Loucy (cell line): ENCODE measurements around the gene TECTA.

ENCODE experiments used
- H2AFZ ChIP-seq: fragments of 200-600 bp; sonication (generic); 2 replicates; pipeline ENCODE4 v1.6.0; 2016; ENCODE audit warnings: antibody characterized with exemption, mild to moderate bottlenecking, low read length, moderate library complexity
- H3F3A ChIP-seq: fragments of 200-600 bp; 2 replicates; pipeline ENCODE4 v1.6.0; 2016; ENCODE audit warnings: antibody characterized with exemption, low read depth, mild to moderate bottlenecking
- H3K27me3 ChIP-seq: fragments of 200-600 bp; sonication (generic); 2 replicates; pipeline ENCODE4 v1.6.1; 2014; ENCODE audit warnings: low read length, mild to moderate bottlenecking; ENCODE audit not compliant: insufficient read depth, poor library complexity, severe bottlenecking
- H3K36me3 ChIP-seq: fragments of 200-600 bp; sonication (generic); 2 replicates; pipeline ENCODE4 v1.6.1; 2016; ENCODE audit warnings: low read length; ENCODE audit not compliant: insufficient read depth
- H3K4me1 ChIP-seq: fragments of 200-600 bp; sonication (generic); 2 replicates; pipeline ENCODE4 v1.5.1; 2014; ENCODE audit warnings: low read length, mild to moderate bottlenecking; ENCODE audit not compliant: insufficient read depth, poor library complexity, severe bottlenecking
- H3K4me2 ChIP-seq: fragments of 200-600 bp; sonication (generic); 2 replicates; pipeline ENCODE4 v1.6.0; 2014; ENCODE audit warnings: antibody characterized with exemption, low read length, low read depth, mild to moderate bottlenecking; ENCODE audit not compliant: poor library complexity, severe bottlenecking
- H3K4me3 ChIP-seq: fragments of 200-600 bp; sonication (generic); 2 replicates; pipeline ENCODE4 v1.5.1; 2014; ENCODE audit warnings: low read length, mild to moderate bottlenecking, mixed read lengths; ENCODE audit not compliant: poor library complexity, severe bottlenecking
- H3K79me2 ChIP-seq: fragments of 200-600 bp; sonication (generic); 2 replicates; pipeline ENCODE4 v1.6.1; 2014; ENCODE audit warnings: low read length; ENCODE audit not compliant: insufficient read depth
- H3K9ac ChIP-seq: fragments of 200-600 bp; sonication (generic); 2 replicates; pipeline ENCODE4 v1.6.0; 2014; ENCODE audit warnings: mild to moderate bottlenecking, low read depth, low read length, moderate library complexity; ENCODE audit not compliant: poor library complexity, severe bottlenecking
- H3K9me2 ChIP-seq: fragments of 200-600 bp; sonication (generic); replicated peaks from 2 replicates; pipeline ENCODE4 v1.6.1; 2016; ENCODE audit warnings: low read depth, low read length, mixed read lengths
- H3K9me3 ChIP-seq: fragments of 200-600 bp; sonication (generic); 2 replicates; pipeline ENCODE4 v1.6.1; 2014; ENCODE audit warnings: mild to moderate bottlenecking, antibody characterized with exemption, low read length, low read depth; ENCODE audit not compliant: insufficient read depth
- H4K20me1 ChIP-seq: fragments of 200-600 bp; sonication (generic); 2 replicates; pipeline ENCODE4 v1.6.0; 2014; ENCODE audit warnings: antibody characterized with exemption, low read length, mild to moderate bottlenecking; ENCODE audit not compliant: insufficient read depth, poor library complexity, severe bottlenecking
- EZH2phosphoT487 ChIP-seq: fragments of 200-600 bp; IDR thresholded peaks from 2 replicates; pipeline ENCODE4 v1.6.1; 2018; ENCODE audit warnings: antibody characterized with exemption, mild to moderate bottlenecking, moderate library complexity, borderline replicate concordance
- TF ChIP-seq, protein P1 (sequence below): fragments of 200-600 bp; sonication (generic); conservative IDR thresholded peaks from 2 replicates; pipeline ENCODE4 v1.5.1; 2014; ENCODE audit warnings: mild to moderate bottlenecking, antibody characterized with exemption, low read length

The TECTA gene

DNA sequence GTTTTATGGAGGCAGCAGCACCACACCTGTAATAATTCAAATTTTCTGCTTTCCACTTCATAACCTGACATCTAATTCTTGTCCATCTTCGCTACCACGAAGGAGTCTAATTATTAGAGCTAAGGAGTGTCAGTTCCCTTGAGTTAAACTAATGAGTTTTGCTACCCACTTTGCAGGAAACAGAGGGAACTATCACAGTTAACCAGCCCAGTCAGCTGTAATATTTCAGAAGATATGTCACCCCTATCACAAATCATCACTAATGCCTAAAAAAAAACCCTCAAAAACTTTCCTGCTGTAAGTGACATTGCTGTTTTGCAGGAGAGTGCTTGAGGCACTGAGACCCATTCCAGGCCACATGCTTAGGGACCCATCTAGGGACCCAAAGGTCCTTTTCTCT, 8.4 kb downstream of the TECTA start:
- H3K9me3 ChIP-seq, result no peaks in the 10 kb centered on the region
- no peaks in the 10 kb centered on the region for H3K4me1 ChIP-seq
- no peak overlapping the region for H3K4me3 ChIP-seq
- no peaks in the 10 kb centered on the region for H4K20me1 ChIP-seq
- H3K27me3 ChIP-seq, result no peaks in the 10 kb centered on the region
- H3K9ac ChIP-seq, result no peak overlapping the region
- H3F3A ChIP-seq, result no peaks in the 10 kb centered on the region
- H3K9me2 ChIP-seq, result no peaks in the 10 kb centered on the region
- no peaks in the 10 kb centered on the region for H3K36me3 ChIP-seq
- no peak for TF ChIP-seq EZH2phosphoT487
- TF ChIP-seq, protein P1, sequence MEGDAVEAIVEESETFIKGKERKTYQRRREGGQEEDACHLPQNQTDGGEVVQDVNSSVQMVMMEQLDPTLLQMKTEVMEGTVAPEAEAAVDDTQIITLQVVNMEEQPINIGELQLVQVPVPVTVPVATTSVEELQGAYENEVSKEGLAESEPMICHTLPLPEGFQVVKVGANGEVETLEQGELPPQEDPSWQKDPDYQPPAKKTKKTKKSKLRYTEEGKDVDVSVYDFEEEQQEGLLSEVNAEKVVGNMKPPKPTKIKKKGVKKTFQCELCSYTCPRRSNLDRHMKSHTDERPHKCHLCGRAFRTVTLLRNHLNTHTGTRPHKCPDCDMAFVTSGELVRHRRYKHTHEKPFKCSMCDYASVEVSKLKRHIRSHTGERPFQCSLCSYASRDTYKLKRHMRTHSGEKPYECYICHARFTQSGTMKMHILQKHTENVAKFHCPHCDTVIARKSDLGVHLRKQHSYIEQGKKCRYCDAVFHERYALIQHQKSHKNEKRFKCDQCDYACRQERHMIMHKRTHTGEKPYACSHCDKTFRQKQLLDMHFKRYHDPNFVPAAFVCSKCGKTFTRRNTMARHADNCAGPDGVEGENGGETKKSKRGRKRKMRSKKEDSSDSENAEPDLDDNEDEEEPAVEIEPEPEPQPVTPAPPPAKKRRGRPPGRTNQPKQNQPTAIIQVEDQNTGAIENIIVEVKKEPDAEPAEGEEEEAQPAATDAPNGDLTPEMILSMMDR, result no peak
- no peaks in the 10 kb centered on the region for H3K79me2 ChIP-seq
- no peak overlapping the region for H2AFZ ChIP-seq
- H3K4me2 ChIP-seq, result no peak overlapping the region

- no peak overlapping the region for H3K4me3 ChIP-seq
- H3K9ac ChIP-seq, result no peak overlapping the region
- H3K27me3 ChIP-seq, result no peaks in the 10 kb centered on the region
- H3K4me2 ChIP-seq, result no peak overlapping the region
- H2AFZ ChIP-seq, result no peak overlapping the region
- H3K9me2 ChIP-seq, result no peaks in the 10 kb centered on the region
- TF ChIP-seq, protein P1, result no peak
- no peak for TF ChIP-seq EZH2phosphoT487
- H3F3A ChIP-seq, result no peaks in the 10 kb centered on the region
- no peaks in the 10 kb centered on the region for H3K79me2 ChIP-seq
- H3K9me3 ChIP-seq, result no peaks in the 10 kb centered on the region
- no peaks in the 10 kb centered on the region for H4K20me1 ChIP-seq
- no peaks in the 10 kb centered on the region for H3K36me3 ChIP-seq
- H3K4me1 ChIP-seq, result no peaks in the 10 kb centered on the region
Measured at GRCh38 chr11:121109916-121110586, 9.0 kb downstream of the TECTA start.

DNA sequence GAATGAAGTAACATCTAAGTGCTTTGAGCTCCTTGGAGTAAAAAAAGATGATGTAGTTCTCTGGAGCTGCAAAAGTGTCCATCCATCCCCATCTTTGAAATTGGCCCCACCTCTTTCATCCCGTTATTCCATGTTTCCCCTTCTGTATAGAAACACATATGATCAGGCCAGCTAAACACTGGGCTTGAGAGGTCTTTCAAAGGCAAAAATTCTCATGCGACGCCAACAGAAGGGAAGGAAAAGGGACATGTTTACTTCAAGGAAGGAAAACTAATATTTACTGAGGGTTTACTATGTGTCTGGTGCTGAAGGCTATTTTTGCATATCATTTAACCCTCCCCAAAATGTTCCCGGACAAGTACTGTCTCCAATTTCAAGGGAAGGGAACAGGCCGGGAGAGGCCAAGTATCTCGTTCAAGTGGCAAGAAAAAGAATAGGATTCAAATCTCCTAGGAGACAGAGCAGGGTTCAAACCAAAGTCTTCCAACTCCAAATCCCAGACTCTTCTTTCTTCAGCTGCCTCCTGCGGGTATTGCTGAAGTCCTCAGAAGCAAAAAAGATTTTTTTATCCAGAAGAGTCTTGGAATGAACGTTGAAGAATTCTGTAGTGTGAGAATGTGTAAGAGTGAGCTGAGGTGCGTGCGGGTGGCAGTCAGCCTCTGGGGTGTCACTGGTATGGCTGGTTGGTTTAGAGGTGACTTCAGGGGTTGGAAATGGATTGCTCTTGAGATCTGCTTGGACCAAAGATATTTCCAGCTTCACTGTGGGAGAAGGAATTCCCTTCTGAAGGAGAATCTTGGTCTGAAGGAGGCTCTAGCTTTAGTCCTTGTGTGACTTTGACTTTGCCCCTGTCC, 10.1 kb downstream of the TECTA start:
- Histone ChIP-seq H3K9ac (no peak overlapping the region), H3K79me2 (no peaks in the 10 kb centered on the region), H3K4me3 (no peak overlapping the region), H3K4me2 (no peak overlapping the region), H3K27me3 (no peaks in the 10 kb centered on the region), H3K4me1 (no peaks in the 10 kb centered on the region), H4K20me1 (no peaks in the 10 kb centered on the region), H3F3A (no peaks in the 10 kb centered on the region), H3K36me3 (no peaks in the 10 kb centered on the region), H2AFZ (no peak overlapping the region), H3K9me3 (no peaks in the 10 kb centered on the region), H3K9me2 (no peaks in the 10 kb centered on the region)
- TF ChIP-seq EZH2phosphoT487, result no peak
- TF ChIP-seq, protein P1, result no peak
